Measurements from ENCODE around the gene ANO10.
"Not testable (repeated sequence)": the region's sequence is repeated elsewhere in the genome, so short reads cannot be mapped to it uniquely, and the experiment has no call there.

ANO10 gene, protein sequence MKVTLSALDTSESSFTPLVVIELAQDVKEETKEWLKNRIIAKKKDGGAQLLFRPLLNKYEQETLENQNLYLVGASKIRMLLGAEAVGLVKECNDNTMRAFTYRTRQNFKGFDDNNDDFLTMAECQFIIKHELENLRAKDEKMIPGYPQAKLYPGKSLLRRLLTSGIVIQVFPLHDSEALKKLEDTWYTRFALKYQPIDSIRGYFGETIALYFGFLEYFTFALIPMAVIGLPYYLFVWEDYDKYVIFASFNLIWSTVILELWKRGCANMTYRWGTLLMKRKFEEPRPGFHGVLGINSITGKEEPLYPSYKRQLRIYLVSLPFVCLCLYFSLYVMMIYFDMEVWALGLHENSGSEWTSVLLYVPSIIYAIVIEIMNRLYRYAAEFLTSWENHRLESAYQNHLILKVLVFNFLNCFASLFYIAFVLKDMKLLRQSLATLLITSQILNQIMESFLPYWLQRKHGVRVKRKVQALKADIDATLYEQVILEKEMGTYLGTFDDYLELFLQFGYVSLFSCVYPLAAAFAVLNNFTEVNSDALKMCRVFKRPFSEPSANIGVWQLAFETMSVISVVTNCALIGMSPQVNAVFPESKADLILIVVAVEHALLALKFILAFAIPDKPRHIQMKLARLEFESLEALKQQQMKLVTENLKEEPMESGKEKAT

DNA sequence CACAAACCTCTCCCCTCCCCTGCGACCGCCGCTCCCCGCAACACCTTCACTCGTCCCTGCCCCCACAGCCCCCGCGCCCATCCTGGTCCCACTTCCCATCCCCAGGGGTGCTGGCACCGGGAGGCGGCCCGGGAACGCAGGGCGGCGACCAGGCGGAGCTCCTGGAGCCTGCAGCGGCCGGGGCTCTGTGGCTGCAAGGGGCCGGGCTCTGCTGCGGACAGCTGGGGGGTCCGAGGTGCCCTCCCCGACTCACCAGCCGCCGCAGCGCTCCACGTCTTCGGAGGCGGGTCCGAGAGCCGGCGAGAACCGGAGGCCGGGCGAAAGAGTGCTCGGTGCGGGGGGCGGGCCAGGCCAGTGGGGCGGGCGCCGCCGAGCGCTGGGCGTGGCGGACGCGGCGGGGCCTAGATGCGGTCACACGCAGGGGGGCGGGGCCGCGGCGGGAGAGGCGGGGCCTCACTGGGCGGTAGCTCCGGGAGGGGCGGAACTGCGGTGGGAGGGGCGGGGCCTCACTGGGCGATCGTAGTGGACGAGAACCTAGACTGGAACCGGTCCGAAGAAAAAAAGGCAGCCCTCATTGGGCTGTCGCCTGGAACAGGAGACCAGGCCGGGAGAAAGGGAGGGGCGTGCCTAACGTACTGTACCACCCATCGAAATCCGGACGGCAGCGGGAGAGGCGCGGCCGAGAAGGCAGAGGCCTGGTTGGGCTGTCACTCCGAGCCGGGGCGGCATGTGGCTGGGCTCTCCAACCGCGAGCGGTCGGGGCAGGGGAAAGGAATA is at the start of gene ANO10:
Gene ANO10, minus strand, starts transcription at position 356 of the 777 bp plus-strand sequence. CDS start 16,159 bp downstream, outside the sequence.
- peak; percentile 95 for DNase-seq (ENCODE audit: low read depth)

DNA sequence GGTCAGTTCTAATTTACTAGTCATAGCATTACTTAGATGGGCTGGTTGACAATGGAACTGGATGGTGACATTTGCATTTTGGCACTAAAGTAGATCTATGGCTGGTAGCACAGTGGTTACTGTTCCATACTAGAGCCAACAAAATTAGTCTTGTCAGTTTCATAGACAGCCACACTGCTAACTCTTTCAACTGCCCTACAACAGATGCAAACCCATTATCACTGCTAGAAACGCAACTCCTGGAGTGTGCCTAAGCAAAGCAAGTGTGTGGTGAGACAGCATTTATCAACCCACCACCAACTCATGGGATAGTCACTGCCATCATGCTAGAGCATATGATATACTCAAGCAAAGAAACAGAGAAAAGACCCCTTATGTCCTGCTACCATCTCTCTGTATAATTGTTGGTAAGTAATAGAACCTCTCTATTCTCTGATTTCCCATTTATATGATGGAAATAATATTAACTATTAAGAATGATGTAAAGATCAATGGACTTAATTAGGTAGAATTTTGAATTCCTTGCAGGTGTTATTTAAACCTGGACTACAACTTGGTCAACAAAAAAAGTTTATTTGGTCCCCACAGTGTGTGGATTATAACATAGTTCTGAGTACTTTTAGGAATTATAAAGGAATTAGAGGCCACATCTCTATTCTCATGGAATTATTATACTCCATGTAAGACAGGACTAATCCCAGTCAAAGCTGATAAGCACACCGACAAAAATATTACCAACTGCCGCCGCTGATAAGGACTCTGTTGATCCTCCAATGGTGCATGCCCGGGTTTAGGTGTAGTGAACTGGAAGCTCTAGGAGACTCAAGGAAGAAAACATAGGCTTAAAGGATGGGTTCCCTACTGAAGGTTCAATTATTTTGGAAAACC is 49.1 kb upstream of the ANO10 start:
- DNase-seq (ENCODE audit: low read depth), result no peak

DNA sequence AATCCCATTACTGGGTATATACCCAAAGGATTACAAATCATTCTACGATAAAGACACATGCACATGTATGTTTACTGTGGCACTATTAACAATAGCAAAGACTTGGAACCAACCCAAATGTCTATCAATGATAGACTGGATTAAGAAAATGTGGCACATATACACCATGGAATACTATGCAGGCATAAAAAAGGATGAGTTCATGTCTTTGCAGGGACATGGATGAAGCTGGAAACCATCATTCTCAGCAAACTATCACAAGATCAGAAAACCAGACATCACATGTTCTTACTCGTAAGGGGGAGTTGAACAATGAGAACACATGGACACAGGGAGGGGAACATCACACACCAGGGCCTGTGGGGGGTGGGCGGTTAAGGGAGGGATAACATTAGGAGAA is 43.2 kb upstream of the ANO10 start:
- DNase-seq (ENCODE audit: low read depth), result not testable (repeated sequence)

DNA sequence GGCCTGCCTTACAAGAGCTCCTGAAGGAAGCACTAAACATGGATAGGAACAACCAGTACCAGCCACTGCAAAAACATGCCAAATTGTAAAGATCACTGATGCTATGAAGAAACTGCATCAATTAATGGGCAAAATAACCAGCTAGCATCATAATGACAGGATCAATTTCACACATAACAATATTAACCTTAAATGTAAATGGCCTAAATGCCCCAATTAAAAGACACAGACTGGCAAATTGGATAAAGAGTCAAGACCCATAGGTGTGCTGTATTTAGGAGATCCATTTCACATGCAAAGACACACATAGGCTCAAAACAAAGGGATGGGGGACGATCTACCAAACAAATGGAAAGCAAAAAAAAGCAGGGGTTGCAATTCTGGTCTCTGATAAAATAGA is 39.6 kb upstream of the ANO10 start:
- not testable (repeated sequence) for DNase-seq (ENCODE audit: low read depth)

DNA sequence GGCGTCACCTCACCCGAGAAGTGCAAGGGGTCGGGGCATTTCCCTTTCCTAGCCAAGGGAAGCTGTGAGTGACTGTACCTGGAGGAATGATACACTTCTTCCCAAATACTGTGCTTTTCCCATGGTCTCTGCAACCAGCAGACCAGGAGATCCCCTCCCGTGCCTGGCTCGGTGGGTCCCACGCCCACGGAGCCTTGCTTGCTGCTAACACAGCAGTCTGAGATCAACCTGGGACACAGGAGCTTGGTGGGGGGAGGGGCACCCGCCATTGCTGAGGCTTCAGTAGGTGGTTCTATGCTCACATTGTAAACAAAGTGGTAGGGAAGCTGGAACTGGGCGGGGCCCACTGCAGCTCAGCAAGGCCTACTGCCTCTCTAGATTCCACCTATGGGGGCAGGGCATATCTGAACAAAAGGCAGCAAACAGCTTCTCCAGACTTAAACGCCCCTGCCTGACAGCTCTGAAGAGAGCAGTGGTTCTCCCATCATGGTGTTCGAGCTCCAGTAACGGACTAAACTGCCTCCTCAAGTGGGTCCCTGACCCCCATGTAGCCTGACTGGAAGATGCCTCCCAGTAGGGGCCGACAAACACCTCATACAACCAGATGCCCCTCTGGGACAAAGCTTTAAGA is 37.6 kb upstream of the ANO10 start:
- DNase-seq (ENCODE audit: low read depth), result no peak

DNA sequence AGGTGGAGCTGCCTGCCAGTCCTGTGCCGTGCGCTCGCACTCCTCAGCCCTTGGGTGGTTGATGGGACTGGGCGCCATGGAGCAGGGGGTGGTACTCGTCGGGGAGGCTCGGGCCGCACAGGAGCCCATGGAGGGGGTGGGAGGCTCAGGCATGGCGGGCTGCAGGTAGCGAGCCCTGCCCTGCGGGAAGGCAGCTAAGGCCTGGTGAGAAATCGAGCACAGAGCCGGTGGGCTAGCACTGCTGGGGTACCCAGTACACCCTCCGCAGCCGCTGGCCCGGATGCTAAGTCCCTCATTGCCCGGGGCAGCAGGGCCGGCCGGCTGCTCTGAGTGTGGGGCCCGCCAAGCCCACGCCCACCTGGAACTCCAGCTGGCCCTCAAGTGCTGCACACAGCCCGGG is 34.6 kb upstream of the ANO10 start:
- DNase-seq (ENCODE audit: low read depth), result not testable (repeated sequence)

DNA sequence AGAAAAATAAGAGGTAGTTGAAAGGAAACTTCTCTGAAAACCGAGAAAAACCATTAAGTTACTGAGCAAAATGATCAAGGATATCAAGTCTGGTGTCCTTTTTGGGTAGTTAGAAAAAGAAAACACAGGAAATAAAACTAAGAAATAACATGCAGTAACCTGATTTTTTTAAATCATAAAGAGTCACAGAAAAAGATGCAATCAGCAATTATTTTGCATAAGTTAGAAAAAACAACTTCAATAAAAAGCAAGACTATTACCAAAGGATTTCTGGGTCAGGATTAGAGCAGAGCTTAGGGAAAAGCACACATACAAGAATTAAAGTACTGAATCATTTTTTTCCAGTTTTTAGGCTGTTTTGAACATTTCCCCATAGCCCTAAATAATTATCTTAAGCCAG is 28.5 kb upstream of the ANO10 start:
- no peak for DNase-seq (ENCODE audit: low read depth)

DNA sequence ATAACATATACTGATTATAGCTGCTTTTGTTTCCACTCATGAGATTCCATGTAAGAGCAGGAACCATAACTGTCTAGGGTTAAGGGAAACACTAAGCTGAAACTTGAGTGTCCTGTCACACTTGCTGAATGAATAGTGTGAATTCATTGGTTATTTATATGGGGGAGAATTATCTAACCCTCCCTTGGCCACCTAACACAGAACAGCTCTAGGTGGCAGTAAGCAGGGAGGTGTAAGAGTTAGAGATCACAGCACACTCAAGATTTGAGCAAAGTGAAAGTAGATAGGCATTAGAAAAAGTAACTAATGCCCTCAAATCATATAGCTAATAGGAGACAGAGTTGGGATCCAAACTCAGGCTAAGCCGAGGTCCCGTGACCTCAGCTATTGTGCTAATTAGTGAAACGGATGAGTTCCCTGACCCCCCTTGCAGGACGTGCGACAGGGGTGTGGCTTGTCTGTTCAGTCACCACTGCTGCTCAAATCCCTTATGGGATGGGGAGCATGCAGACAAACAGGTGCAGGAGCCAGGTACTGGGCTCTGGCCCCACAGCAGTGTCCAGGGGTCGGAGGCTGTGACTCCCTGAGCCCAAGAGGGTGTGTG is 27.7 kb upstream of the ANO10 start:
- DNase-seq (ENCODE audit: low read depth), result no peak

DNA sequence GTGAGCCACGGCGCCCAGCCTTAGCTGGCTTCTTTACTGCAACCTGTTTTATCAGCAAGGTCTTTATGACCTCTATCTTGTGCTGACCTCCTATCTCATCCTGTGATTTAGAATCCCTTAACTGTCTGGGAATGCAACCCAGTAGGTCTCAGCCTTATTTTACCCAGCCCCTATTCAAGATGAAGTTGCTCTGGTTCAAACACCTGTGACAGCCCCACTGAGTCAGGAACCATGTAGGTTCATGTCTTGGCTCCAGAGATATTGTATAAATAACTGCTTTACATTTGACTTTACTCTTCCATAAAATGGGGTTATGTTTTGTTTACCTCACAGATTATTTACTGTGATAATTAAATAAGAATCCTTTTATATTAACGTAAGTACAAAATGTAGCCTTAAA is 27.1 kb upstream of the ANO10 start:
- no peak for DNase-seq (ENCODE audit: low read depth)

DNA sequence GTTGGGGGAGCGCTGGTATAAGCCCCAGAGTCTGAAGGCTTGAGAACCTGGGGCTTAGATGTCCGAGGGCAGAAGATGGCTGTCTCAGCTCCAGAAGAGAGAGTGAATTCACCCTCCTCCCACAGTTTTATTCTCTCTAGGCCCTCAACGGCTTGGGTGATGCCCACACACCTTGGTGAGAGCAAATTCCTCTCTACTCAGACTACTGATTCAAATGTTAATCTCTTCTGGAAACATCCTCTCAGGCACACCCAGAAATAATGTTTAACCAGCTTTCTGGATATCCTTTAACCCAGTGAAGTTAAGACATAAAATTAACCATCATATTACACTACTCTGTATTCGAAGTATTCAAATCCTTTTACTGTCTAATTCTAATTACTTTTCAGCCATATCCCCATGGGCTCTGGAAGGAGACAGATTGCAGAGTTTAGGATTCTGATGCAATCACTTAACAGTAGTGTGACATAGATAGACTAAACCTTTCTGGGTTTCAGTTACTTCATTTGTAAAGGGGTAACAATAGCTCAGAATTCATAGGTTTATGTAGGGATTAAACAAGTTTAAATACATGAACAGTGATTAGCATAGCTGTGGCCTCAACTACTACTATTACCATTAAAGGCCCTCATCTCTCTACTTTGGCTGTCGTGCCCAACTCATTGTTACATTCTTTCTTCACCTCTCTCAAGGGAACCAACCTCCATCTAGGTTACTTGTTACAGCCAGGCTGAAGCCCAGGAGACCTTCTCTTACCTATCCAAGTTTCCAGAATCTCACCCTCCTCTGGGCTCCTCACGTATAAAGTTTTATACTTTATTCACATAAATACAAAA is 25.7 kb upstream of the ANO10 start:
- no peak for DNase-seq (ENCODE audit: low read depth)

DNA sequence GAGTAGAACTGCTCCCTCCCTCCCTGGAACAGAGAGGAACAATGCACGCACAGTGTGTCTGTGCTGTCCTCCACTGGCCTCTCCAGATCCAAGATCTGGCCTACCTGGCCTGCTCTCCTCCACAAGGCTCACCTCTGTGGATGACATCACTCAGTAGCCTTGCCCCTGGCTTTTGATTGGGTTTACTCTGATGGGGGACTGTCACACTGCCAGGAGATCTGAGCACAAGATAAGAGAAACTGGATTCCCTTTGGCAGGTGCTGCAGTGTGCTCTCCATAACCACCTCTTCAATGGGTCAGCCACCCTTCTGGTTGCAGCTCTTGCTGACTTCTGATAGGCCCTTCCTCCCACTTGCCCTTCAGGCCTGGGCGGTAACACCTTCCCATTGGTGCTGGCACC is 22.6 kb upstream of the ANO10 start:
- no peak for DNase-seq (ENCODE audit: low read depth)

DNA sequence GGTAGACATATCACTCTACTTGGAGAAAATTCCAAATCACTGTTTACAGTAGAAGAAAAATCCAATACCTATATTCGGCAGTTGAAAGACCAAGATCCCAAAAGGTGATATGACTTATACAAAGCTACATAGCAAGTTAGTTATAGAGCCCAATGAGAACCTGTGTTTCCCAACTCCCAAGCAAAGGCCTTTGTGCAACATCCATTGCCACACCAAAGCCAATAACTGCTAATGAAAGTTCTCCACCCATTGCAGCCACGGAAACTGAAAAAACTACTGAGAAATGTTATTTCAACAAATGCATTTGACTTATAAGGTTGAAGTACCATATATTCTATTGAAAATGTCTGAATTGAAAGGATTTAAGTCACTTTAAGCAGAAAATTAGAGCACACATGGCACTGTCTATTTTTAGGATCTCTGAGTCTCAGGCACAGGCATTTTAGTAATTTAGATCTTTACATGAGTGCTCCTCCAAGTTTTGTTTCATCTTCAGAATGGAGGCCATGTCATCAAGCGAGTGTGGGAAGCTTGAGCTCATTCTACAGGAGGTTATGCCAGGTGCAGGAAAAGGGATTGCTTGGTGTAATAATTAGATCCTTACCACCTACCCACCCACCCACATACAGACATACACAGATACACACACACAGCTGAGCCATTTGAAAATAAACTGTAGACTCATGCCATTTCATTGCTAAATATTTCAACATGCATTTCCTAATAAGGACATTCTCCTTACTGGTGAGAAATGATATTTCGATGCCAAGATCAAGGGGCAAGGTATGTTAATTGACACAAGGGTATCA is 19.7 kb upstream of the ANO10 start:
- no peak for DNase-seq (ENCODE audit: low read depth)

DNA sequence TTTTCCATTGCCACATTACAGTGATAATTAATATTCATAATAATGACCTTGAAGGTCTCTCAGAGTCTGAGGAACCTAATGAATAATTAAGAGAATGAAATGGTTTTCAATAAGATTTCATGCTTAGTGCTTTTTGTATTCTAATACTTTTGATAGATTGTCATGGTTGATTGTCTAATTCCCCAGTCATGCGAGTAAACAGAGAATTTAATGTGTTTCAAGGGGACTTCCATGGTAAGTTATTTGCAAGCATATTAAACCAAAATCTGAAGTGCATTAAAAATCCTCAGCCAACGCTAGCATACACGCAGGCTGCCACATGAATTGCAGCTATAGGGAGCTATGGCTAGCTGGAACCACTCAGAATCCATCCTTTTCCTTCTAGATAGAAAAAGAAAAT is 18.9 kb upstream of the ANO10 start:
- DNase-seq (ENCODE audit: low read depth), result no peak

DNA sequence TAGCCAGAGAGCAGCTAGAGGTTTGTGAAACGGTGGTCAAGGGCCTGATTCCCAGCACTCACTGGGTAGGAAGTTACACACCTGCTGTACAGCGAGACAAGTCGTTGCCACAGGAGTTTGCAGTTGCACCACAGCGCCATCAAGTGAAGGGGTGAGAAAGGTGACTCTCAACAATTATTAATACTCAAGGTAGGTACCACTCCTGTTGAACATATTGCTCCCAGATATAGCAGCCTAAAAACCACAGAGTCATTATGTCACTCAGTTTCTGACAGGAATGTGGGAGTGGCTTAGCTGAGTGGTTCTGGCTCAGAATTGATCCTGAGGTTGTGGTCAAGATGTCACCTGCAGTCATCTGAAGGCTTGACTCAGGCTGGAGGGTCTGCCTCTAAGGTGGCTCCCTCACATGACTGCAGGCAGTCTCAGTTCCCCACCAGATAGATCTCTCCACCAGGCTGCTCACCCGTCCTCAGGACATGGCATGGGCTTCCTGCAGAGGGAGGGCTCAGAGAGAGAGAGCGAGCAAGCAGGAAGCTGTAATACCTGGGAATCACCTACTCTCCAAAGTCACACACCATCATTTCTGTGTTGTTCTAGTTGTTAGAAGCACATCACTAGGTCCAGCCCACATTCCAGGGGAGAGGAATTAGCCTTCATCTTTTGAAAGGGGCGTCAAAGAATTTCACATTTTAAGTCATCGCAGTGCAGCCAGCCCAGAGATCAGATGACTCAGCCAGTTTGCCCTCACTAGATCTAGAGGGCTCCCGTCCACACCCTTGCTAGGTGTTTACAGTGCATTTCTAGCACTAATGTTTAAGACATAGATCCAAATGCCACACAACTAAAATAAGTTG is 17.0 kb upstream of the ANO10 start:
- DNase-seq (ENCODE audit: low read depth), result no peak

DNA sequence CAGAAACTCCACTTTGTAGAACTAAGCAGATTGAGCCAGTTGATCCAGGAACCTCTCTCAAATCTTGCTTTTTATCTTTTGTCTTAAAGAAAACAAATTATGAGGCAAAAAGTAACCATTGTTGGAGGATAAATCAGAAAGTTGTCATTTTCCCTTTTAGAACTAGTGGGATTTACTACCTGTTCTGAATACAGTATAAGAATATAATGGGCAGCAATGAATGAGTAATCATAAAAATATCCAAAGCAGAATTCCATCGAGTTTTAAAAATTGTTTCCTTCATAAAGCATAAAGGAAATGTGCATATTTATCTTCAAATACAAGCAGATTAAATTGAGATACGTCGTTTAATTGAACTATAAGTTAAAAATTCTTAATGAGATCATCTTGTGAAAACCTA is 15.9 kb upstream of the ANO10 start:
- no peak for DNase-seq (ENCODE audit: low read depth)

DNA sequence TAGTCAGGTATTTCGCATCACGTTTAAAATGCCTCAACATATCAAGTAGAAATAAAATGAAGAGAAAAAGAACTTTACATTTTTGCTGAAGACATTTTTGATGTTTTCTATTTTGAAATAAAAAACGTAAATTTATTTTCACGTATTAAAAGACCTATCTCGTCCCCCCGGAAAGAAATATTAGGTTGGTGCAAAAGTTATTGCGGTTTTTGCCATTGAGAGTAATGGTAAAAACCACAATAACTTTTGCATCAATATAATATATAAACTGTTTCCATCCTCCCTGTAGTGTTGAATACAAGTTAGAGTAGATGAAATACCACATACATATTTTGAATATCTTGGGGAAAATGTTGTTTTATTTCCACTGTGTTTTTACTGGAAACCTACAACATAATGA is 11.2 kb upstream of the ANO10 start:
- no peak for DNase-seq (ENCODE audit: low read depth)

DNA sequence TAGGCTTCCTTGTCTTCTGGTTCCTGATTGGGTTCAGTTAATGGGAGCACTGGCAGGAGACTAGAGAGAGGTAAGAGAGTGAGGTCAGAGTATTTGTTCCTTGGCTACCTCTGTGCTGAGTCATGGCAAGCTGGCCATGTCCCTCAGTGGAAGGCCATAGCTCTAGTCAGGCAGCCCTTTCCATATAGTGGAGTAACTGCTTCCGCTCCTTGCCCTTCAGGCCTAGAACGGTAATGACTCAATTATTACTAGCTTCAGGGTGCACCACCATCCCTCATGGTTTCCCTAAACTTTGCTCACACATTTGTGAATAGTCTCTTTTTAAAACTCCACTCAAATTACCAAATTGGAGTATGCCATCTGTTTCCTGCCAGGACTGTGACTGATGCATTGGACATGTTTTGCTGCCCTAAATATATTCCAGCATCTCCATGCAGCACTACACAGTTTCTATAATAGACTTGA is 10.5 kb upstream of the ANO10 start:
- DNase-seq (ENCODE audit: low read depth), result no peak

DNA sequence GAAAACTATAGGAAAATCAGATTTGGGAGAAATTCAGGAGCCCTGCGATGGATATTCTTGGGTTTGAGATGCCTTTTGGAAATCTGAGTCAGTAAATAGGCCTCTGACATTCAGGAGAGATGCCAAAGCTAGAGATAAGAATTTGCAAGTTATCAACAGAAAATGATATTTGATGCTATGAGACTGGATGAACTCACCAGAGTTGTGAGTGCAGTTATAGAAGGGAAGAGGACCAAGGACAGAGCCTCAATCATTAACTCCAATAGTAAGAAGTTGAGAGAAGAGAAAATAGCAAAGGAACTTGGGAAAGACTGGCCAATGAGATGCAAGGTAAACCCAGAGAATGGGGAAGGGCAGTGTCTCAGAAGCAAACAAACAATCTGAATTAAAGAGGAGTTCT is 7.9 kb upstream of the ANO10 start:
- no peak for DNase-seq (ENCODE audit: low read depth)
